Left lung (tissue), 14 donors: ENCODE results near the gene THEMIS. TPM values are rescaled to one million over a fixed set of nuclear protein-coding genes. Genes with fewer than 3 reads are reported as not detected.
A peak's percentile ranks its signal among the peaks of the same experiment; 100 is the strongest.

ENCODE experiments used
- ATAC-seq: fragments of 200-7000 bp; cut with Tn5 transposase; one replicate; pipeline ENCODE4 v1.9.1; 2020; ENCODE audit warnings: moderate library complexity
- DNase-seq, 4 donors: peaks; one replicate each; pipeline ENCODE4 v3.0.0-alpha.2; 2013 to 2020
- H3K27ac ChIP-seq, 2 donors: fragments of 200-600 bp; sonication (generic) in 1 of 2; one replicate each; pipeline versions ENCODE4 v1.5.0 to v1.8.0; 2020 to 2021
- H3K27me3 ChIP-seq, 2 donors: fragments of 200-600 bp; sonication (generic) in 1 of 2; one replicate each; pipeline versions ENCODE4 v1.5.0 to v1.8.0; 2020 to 2021
- H3K36me3 ChIP-seq, 2 donors: fragments of 200-600 bp; sonication (generic) in 1 of 2; one replicate each; pipeline versions ENCODE4 v1.5.0 to v1.8.0; 2020 to 2021
- H3K4me1 ChIP-seq, 2 donors: fragments of 200-600 bp; one replicate each; pipeline ENCODE4 v1.8.0; 2021
- H3K4me3 ChIP-seq, 2 donors: fragments of 200-600 bp; sonication (generic) in 1 of 2; one replicate each; pipeline versions ENCODE4 v1.5.0 to v1.8.0; 2020 to 2021; ENCODE audit warnings: mild to moderate bottlenecking in 1 of 2
- H3K9me3 ChIP-seq, 2 donors: fragments of 200-600 bp; sonication (generic) in 1 of 2; one replicate each; pipeline versions ENCODE4 v1.5.0 to v1.8.0; 2020 to 2021
- intact Hi-C, 2 donors: fragments of 100-400 bp; cut with DNase I; formaldehyde crosslinking; loops; one replicate each; pipeline versions ENCODE4 v1.11.2 to v1.14.2; 2022
- long read RNA-seq, 12 donors: library from polyadenylated mRNA in 2 of 12; unstranded in 2 of 12; transcript quantifications; one replicate each; pipeline ENCODE4 v2.0.0 and lab custom pipeline, GENCODE V29; 2019 to 2026
- polyA plus RNA-seq, 6 donors: library from polyadenylated mRNA; unstranded; fragments of 120-200 nt; gene quantifications; one replicate each; pipeline ENCODE4 v1.2.1, GENCODE V29; 2013; ENCODE audit not compliant: insufficient read length in 6 of 6
- total RNA-seq, 2 donors: library from RNA; stranded (reverse); fragmentation: NEBNext Ultra II Directional; extraction: Animal tissue kit (Norgen Biotek cat#: 25700); gene quantifications; one replicate each; pipeline ENCODE4 v1.2.1, GENCODE V29; 2021
- TF ChIP-seq, protein P1 (sequence below), 2 donors: fragments of 200-600 bp; sonication (generic) in 1 of 2; IDR thresholded peaks; one replicate each; pipeline versions ENCODE4 v1.5.0 to v1.8.0; 2021; ENCODE audit warnings: antibody characterized with exemption in 2 of 2
- donor health status: DM: no; HTN: yes; CAD: no.
- donor health status: DM: no; HTN: no; CAD: no.

THEMIS gene, protein sequence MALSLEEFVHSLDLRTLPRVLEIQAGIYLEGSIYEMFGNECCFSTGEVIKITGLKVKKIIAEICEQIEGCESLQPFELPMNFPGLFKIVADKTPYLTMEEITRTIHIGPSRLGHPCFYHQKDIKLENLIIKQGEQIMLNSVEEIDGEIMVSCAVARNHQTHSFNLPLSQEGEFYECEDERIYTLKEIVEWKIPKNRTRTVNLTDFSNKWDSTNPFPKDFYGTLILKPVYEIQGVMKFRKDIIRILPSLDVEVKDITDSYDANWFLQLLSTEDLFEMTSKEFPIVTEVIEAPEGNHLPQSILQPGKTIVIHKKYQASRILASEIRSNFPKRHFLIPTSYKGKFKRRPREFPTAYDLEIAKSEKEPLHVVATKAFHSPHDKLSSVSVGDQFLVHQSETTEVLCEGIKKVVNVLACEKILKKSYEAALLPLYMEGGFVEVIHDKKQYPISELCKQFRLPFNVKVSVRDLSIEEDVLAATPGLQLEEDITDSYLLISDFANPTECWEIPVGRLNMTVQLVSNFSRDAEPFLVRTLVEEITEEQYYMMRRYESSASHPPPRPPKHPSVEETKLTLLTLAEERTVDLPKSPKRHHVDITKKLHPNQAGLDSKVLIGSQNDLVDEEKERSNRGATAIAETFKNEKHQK
- total RNA-seq (1 to 10 TPM in 1 of 2 donors, under 1 TPM in 1; 0.38 to 2.6 TPM), polyA plus RNA-seq (under 1 TPM; 0.08 to 0.41 (median 0.11) TPM)
- long read RNA-seq, donor 1: 0 reads
- long read RNA-seq, donor 2: 0 reads
- long read RNA-seq, donor 3: 0 reads
- long read RNA-seq, donor 4, partial matches to known transcripts: 1 of 1 reads
- long read RNA-seq, donor 4, other reads (novel, unspliced or antisense): 0 of 1 reads
- long read RNA-seq, donor 5: 0 reads
- long read RNA-seq, donor 6: 0 reads
- long read RNA-seq, donor 7: 0 reads
- long read RNA-seq, donor 8: 0 reads
- long read RNA-seq, donor 9: 0 reads
- long read RNA-seq, donor 10: 0 reads
- long read RNA-seq, donor 11: 0 reads
- long read RNA-seq, donor 12: 0 reads

DNA sequence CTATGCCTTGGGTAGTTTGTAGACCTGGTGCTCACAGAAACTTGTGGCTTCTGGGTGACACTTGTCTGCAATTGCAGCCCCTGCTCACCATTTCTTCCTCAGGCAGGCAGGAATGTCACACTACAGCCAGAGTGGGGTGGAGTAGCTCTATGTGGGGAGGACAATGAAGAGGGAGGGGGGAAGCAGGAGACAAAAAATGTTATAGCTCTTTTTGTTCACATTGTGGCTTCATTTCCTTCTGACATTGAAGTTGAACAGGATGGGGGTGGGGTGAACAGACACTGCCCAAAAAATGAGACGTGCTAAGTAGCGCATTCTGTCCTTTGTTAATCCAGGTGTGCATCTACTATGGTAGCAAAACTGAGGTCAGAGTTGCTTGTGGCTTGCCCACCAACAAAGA is at the start of gene THEMIS:
THEMIS (minus strand) TSS at position 124 of the 400 bp plus-strand sequence. CDS start 126 bp downstream, outside the sequence.
- no peak within 1 kb of the TSS for H3K27ac ChIP-seq
- intact Hi-C loops: no loop called here
- no peaks in the 10 kb centered on the region for H3K36me3 ChIP-seq
- ATAC-seq (no peak), DNase-seq (no peak)
- H3K9me3 ChIP-seq: no peaks in the 10 kb centered on the region
- TF ChIP-seq, protein P1, sequence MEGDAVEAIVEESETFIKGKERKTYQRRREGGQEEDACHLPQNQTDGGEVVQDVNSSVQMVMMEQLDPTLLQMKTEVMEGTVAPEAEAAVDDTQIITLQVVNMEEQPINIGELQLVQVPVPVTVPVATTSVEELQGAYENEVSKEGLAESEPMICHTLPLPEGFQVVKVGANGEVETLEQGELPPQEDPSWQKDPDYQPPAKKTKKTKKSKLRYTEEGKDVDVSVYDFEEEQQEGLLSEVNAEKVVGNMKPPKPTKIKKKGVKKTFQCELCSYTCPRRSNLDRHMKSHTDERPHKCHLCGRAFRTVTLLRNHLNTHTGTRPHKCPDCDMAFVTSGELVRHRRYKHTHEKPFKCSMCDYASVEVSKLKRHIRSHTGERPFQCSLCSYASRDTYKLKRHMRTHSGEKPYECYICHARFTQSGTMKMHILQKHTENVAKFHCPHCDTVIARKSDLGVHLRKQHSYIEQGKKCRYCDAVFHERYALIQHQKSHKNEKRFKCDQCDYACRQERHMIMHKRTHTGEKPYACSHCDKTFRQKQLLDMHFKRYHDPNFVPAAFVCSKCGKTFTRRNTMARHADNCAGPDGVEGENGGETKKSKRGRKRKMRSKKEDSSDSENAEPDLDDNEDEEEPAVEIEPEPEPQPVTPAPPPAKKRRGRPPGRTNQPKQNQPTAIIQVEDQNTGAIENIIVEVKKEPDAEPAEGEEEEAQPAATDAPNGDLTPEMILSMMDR (IDR thresholded peaks at IDR 0.05): no peak
- no peaks in the 10 kb centered on the region for H3K4me1 ChIP-seq
- peak within 1 kb of the TSS in 1 of 2 donors; percentile 10 for H3K4me3 ChIP-seq
- no peaks in the 10 kb centered on the region for H3K27me3 ChIP-seq

DNA sequence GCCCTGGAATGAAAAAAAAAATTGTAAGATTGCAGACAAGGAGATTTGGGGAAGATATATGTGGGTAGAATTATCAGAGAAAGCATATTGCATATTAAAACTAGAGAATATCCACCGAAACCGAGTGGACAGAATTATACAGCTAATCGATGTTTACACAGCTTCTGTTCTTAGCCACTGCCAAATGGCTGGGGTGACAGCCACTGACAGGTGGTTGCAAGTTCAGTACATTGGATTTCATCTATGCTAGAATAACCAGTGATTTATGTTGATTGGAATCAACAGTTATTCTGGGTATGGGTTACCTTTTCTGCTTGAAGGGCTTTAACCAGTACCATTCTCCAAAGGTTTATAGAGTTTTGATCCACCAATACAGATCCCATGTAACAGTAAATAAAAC is 48.4 kb upstream of the THEMIS start:
- no peak for ATAC-seq
- no peak overlapping the region for H3K27ac ChIP-seq
- intact Hi-C loops: no loop called here
- H3K4me3 ChIP-seq: no peak overlapping the region
- H3K9me3 ChIP-seq: no peaks in the 10 kb centered on the region
- H3K27me3 ChIP-seq: no peaks in the 10 kb centered on the region
- DNase-seq: no peak
- TF ChIP-seq, protein P1 (IDR thresholded peaks at IDR 0.05): no peak
- no peaks in the 10 kb centered on the region for H3K36me3 ChIP-seq
- no peaks in the 10 kb centered on the region for H3K4me1 ChIP-seq

GRCh38 chr6:127946388-127946787 is 45.5 kb upstream of the THEMIS start:
- TF ChIP-seq, protein P1 (IDR thresholded peaks at IDR 0.05): no peak
- ATAC-seq (no peak), DNase-seq (no peak)
- no peak overlapping the region for H3K4me3 ChIP-seq
- no peaks in the 10 kb centered on the region for H3K4me1 ChIP-seq
- no peaks in the 10 kb centered on the region for H3K36me3 ChIP-seq
- no peaks in the 10 kb centered on the region for H3K27me3 ChIP-seq
- H3K27ac ChIP-seq: no peak overlapping the region
- intact Hi-C loops: no loop called here
- H3K9me3 ChIP-seq: no peaks in the 10 kb centered on the region

- DNase-seq: no peak
- Histone ChIP-seq H3K4me1 (no peaks in the 10 kb centered on the region), H3K36me3 (no peaks in the 10 kb centered on the region), H3K27ac (no peak overlapping the region), H3K9me3 (no peaks in the 10 kb centered on the region), H3K27me3 (no peaks in the 10 kb centered on the region), H3K4me3 (no peak overlapping the region)
- ATAC-seq: no peak
- TF ChIP-seq, protein P1 (IDR thresholded peaks at IDR 0.05): no peak
- intact Hi-C loops: no loop called here
These were observed 44.7 kb upstream of the THEMIS start for GRCh38 chr6:127945434-127946097.
